ENCODE data around the gene ERBB4.

The ERBB4 gene

DNA sequence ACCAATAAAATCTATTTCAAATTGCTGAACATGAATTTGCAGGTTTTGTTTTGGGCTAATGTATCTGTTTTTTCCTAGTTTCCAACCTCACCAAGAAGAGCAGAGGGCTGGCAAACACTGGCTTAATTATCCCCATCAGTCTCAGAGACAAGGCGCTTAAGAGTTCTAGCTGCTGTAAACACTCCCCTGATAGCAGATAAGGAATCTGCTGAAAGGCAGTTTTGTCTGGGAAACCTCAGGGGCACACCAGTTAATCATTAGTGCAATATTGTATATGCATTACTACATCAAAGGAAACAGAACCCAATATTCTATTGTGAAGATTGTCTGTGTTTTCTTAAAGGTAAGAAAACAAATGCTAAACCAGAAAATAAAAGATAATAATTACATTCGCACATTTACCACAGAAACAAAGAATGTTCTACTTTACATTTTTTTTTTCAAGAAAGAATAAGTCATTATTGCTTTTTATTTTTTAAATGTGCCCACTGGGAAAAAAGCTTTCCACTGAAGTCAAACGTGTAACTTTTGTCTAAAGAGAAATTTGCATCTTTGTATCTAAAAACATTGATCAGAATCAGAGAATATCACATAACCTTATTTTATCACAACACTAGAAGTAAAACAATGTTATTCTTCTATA lies 179.1 kb downstream of the ERBB4 start:
- no peak for DNase-seq

GRCh38 chr2:212357606-212358005 lies 181.0 kb downstream of the ERBB4 start:
- DNase-seq: no peak

DNA sequence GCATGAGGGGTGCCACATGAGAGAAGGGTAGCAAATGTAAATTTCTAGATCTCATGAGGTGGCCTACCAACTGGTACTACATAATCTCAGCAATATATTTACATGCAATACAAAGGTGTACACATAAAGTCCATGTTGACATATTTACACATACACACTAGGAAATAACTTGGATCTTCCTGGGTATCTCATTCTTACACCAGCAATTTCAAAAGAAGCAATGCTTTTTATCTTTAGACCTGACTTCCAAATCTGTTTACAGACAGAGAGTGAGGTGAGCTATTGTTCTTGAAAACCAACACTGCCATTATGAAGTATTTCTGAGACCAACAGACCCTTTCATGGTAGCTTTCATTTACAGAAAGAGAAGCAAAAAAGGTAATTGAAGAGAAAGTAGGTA lies 184.2 kb downstream of the ERBB4 start:
- no peak for DNase-seq

DNA sequence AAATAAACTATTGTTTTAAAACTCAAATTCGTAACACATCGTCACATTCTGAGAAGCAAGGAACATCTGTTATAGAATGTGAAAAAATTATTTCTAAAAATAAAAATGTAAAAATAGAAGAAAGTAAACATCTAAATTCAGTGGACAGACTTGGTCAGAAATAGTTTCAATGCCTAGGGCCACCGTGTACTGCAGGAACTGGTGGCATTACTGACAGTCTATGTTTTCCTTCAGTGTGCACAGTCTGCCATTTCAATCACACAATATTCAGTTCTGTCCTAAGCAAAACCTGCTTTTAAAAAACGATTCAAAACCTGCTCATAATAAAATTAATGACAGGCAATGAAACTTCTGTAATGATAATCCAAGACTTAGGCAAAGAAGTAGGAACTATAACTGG lies 190.1 kb downstream of the ERBB4 start:
- DNase-seq: no peak

DNA sequence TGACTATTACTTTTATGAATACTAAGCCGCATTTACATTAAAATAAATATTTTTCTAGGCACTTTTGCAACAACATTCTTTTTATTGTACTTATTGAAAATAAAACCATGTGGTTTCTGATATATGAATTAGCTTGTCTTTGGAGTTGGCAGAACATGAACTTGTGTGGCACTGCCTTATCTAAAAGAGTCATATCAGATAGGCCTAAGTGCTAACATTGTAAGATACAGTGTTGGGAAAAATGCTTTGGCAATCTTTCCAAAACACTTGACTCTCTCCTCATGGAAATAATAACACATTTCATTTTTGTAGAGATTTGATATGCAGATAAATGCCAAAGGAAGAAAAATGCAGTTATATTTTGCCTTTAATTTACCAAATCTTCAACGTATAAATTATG lies 191.7 kb downstream of the ERBB4 start:
- DNase-seq: no peak

GRCh38 chr2:212345966-212346365 lies 192.6 kb downstream of the ERBB4 start:
- DNase-seq: no peak

DNA sequence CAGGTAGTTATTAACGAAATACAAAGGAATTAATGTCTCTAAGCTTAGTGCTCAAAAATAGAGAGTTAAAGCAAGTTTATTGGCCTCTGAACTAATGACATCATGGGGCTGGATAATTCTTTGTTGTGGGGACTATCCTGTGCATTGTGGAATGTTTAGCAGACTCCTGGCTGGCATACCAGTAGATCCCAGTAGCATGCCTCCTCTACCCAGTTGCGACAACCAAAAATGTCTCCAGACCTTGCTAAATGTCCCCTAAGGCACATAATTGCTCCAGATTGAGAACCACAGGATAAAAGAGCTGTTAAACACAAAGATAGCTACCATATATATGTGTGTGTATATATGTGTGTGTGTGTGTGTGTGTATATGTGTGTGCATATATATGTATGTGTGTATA lies 194.5 kb downstream of the ERBB4 start:
- no peak for DNase-seq

DNA sequence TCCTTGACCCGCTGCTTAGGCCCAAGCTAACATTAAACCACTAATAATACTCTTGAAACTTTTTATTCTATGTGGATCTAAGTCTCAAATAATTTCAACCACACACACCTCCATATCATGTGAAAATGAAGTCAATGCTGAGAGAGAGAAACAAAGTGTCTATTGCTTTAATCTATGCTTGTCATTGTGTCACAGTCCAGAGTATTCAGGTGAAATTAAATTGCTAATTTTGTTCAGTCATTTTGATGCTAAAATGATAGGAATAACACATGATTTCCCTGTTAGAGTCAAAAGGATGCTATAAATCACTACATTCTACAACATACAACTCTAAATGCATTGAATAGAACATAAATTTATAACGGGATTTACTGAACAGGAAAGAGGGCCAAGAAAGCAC lies 195.4 kb downstream of the ERBB4 start:
- DNase-seq: no peak

DNA sequence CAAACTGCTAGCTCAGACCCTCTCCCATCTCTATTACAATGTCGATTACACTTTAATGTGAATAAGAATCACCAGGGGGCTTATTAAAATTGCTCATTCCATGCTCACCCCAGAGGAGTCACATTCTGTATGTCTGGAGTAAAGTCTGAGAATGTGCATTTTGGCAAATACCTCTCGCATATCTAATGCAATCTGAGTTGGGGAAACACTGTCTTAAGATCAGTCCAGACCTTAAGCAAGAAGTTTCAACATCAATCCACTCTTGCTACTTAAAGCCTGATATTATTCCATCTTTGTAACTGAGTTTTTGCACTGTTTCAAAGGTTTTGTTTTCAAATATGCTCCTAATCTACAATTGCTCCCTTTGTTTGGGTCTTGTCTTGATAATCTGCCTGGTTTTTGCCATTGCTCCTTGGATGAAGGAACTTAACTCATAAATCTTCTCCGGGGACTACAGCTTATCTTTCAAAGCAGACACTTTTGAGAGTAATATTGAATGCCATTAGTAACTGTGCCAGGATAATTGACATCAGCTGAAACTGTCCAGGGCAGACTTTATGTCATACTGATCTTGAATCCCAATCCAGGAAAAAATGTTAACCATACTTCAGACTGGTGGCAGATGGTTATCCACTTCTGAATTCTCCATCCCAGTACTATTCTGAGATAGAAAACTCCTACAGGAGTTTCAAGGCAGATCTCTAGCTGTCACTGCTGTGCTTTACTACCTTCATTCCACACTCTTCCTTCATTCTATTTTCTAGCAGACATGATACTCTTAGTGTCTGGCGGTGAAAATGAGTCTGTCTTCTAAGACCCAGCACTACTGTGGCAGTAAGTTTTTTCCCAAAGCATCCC lies 200.9 kb downstream of the ERBB4 start:
- no peak for DNase-seq

- DNase-seq: no peak
Measured at GRCh38 chr2:212337036-212337435, 201.6 kb downstream of the ERBB4 start.

DNA sequence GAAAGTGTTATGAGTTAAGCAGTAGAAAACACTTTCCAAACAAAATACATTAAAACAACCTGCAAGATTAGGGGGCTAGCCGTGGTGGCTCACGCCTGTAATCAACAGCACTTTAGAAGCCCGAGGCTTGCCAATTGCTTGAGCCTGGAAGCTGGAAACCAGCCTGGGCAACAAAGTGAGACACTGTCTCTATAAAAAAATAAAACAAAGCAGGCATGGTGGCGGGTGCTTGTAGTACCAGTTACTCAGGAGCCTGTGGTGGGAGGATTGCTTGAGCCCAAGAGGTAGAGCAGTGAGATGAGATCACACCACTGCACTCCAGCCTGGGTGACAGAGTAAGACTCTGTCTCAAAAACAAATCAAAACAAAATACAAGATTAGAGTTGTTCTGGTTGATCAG lies 208.3 kb downstream of the ERBB4 start:
- DNase-seq: no peak

DNA sequence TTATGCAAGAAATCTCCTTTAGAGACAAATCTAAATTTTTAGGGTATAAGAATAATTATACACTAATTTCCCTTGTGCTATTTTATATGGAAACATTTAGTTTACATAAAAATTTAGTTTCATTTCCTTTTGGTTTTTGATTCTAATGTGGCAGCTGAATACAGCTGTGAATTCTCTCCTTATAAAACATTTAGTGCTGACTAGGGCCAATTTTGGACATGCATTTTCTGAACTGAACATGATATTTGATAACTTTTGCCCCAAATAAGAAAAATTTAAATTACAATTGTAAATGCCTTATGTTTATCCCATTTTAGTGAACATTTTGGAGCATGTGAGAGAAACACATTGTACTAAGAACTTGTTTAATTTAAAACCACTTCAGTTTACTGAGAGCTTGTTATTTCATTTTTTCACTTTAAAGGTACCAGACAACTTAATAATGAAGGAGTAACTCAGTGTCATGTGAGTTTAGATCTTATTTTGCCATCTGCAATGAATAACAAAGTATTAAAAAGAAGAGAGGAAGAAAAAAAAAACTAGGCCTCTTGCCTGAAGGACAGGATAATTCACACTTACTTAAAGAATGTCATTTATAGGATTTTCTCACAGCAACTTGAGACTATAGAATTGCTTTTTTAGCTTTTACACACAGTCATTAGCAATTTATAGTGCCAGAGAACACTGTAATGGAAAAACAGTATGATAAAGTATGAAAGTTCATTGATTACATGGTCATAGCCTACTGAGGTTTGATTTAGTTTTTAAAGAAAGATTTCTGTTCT lies 209.7 kb downstream of the ERBB4 start:
- no peak for DNase-seq

GRCh38 chr2:212328136-212328535 lies 210.5 kb downstream of the ERBB4 start:
- no peak for DNase-seq

- DNase-seq: no peak
Measured at GRCh38 chr2:212327171-212327809, 211.3 kb downstream of the ERBB4 start.

DNA sequence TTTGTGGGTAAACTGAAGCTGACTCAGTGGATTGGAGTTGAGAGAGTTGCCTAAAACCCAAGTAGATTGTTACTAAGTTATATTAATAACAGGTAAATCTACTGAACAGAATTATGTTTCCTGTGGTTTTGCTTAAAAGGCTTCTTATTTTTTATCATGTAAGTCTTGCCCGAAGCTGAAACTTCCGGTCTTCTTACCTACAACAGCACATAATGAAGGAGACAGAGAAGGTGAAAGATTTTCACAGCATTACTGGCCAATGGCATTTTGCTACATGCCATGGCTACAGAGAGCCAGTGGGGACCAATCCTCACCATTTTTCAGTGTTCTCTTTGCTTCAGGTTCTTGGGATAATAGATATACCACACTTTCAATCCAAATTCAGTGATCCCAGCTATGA lies 220.0 kb downstream of the ERBB4 start:
- DNase-seq: no peak

DNA sequence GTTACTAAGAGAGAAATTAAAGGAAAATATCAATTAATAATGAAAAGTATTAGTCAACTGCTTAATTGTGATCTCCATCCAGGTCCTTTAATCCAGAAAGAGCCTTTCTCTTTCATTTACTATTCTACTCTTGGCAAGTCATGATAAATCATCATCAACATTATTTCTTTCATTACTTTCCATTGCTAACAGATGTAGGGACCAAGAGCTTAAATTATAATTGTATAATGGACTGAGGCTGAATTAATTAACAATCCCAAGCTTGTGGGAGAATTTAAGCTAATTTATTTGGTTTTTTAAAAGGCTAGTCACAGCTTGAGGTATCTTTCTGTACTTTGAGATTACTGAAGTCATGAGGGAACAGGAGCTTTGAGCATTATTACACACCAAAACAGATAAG lies 223.9 kb downstream of the ERBB4 start:
- no peak for DNase-seq

GRCh38 chr2:212311807-212312404 lies 226.7 kb downstream of the ERBB4 start:
- no peak for DNase-seq

- DNase-seq: no peak
Measured at GRCh38 chr2:212299943-212300342, 238.7 kb downstream of the ERBB4 start.

- no peak for DNase-seq
Measured at GRCh38 chr2:212299333-212299732, 239.3 kb downstream of the ERBB4 start.

GRCh38 chr2:212295571-212295970 lies 243.0 kb downstream of the ERBB4 start:
- no peak for DNase-seq

GRCh38 chr2:212294816-212295215 lies 243.8 kb downstream of the ERBB4 start:
- no peak for DNase-seq

DNA sequence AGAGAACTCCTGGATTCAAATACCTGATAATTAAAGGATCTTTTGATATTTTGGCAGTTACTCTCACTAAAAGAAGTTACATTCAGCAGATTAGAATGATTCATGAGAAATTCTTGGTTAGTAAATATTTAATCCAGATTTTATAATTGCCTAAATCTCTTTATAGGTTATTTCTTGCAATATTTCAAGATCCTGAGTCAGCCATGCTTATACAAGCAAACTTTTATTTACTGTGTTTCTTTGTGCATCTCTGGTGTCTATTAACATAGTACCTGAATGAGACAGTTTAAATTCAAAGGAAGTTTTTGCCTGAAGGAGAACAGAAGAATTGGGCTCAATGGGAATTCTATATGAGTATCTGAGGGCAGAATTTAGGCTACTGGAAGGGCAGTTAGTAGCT lies 249.3 kb downstream of the ERBB4 start:
- no peak for DNase-seq

GRCh38 chr2:212288308-212288707 lies 250.3 kb downstream of the ERBB4 start:
- no peak for DNase-seq
